ENCODE results near the gene S100A2. TPM values are rescaled to one million over a fixed set of nuclear protein-coding genes. Genes with fewer than 3 reads are reported as not detected.

The S100A2 gene
- total and polyA plus RNA-seq, 2 donors from 2014 or later: 152 to 416 TPM

DNA sequence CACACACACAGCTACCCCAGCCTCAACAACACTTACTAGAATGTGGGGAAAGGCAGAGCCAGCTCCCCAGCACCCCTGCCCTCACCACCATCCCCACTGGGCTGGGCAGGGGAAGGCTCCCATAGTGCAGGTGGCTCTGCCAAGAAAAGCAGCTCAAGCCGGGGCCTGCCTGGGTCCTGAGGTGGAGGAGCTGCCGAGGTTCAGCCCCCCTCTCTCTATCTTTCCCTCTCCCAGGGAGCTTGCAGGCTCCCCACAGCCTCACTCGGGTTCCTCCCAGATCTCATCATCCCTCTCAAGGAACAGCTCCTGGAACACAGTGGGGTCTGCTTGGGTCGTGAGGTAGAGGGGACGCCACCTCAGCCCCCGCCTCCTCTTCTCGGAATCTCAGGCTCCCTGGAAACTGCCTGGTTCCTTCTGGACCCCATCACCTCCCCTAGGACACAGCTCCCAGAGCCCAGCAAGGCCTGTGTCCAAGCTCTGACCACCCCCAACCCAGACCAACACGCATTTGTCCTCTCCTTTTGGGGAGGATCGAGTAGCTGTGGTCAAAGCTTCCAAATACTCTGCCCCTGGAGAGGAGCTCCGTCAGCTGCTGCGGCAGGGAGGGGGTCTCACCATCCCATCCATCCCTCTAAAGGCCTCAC lies 46.6 kb upstream of the S100A2 start:
- TF ChIP-seq, protein P1, sequence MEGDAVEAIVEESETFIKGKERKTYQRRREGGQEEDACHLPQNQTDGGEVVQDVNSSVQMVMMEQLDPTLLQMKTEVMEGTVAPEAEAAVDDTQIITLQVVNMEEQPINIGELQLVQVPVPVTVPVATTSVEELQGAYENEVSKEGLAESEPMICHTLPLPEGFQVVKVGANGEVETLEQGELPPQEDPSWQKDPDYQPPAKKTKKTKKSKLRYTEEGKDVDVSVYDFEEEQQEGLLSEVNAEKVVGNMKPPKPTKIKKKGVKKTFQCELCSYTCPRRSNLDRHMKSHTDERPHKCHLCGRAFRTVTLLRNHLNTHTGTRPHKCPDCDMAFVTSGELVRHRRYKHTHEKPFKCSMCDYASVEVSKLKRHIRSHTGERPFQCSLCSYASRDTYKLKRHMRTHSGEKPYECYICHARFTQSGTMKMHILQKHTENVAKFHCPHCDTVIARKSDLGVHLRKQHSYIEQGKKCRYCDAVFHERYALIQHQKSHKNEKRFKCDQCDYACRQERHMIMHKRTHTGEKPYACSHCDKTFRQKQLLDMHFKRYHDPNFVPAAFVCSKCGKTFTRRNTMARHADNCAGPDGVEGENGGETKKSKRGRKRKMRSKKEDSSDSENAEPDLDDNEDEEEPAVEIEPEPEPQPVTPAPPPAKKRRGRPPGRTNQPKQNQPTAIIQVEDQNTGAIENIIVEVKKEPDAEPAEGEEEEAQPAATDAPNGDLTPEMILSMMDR (IDR thresholded peaks at IDR 0.05; ENCODE audit: borderline replicate concordance, extremely low read depth, insufficient read depth): no peak
- H3K9ac ChIP-seq (ENCODE audit: low read length in 3 of 3): peak overlapping the region in 2 of 3 donors; percentile 78 to 92
- H3K27me3 ChIP-seq (ENCODE audit: control insufficient read depth, insufficient read depth, low read length): no peaks in the 10 kb centered on the region
- no peaks in the 10 kb centered on the region for H3K9me3 ChIP-seq (ENCODE audit: control insufficient read depth in 2 of 3, insufficient read depth in 1 of 3, low read length in 3 of 3)
- H3K4me3 ChIP-seq (ENCODE audit: low read length in 3 of 3): peak overlapping the region; percentile 59 to 81 (median 80)
- DNase-seq (peak in 4 of 5 donors; percentile 37 to 70 (median 58)), FAIRE-seq (no peak)
- peaks cover 7 to 25% (median 24%) of the 10 kb centered on the region in 3 donors for H3K4me1 ChIP-seq (ENCODE audit: control insufficient read depth in 2 of 3, insufficient read depth in 2 of 3, low read depth in 1 of 3, low read length in 3 of 3)
- H3K27ac ChIP-seq (ENCODE audit: low read depth in 2 of 2, low read length in 2 of 2): peak overlapping the region; percentile 82 to 90
- intact Hi-C loops (cut with DNase I): no loop called here
- H3K36me3 ChIP-seq (ENCODE audit: control insufficient read depth in 2 of 3, insufficient read depth in 3 of 3, low read length in 3 of 3): peaks cover 0 to 2% (median 0%) of the 10 kb centered on the region in 3 donors

DNA sequence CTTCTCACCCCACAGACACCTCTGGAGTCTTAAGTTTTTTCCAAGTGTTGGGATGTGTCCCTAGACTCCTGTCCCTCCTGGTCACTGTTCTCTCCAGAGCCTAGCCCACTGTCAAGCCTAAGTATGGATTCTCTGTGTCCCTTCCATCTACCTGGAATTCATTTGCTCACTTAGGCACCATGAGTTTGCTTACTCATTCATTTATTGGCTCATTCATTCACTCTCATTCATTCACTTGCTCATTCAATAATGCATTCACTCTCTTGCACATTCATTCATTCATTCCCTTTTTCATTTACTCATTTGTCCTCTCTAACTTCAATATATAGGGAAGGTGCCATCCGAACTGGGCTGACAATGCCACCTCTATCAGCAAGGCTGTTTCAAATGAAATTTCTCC lies 45.7 kb upstream of the S100A2 start:
- H3K36me3 ChIP-seq (ENCODE audit: control insufficient read depth in 2 of 3, insufficient read depth in 3 of 3, low read length in 3 of 3): peaks cover 0 to 8% (median 2%) of the 10 kb centered on the region in 3 donors
- peak in 1 of 5 donors; percentile 2 for DNase-seq
- no peaks in the 10 kb centered on the region for H3K9me3 ChIP-seq (ENCODE audit: control insufficient read depth in 2 of 3, insufficient read depth in 1 of 3, low read length in 3 of 3)
- intact Hi-C loops (cut with DNase I): no loop called here
- peak overlapping the region in 2 of 3 donors; percentile 80 to 81 for H3K4me3 ChIP-seq (ENCODE audit: low read length in 3 of 3)
- peaks cover 7 to 20% (median 19%) of the 10 kb centered on the region in 3 donors for H3K4me1 ChIP-seq (ENCODE audit: control insufficient read depth in 2 of 3, insufficient read depth in 2 of 3, low read depth in 1 of 3, low read length in 3 of 3)
- no peak for FAIRE-seq
- H3K9ac ChIP-seq (ENCODE audit: low read length in 3 of 3): peak overlapping the region in 2 of 3 donors; percentile 37 to 92
- H3K27me3 ChIP-seq (ENCODE audit: control insufficient read depth, insufficient read depth, low read length): no peaks in the 10 kb centered on the region
- TF ChIP-seq, protein P1 (IDR thresholded peaks at IDR 0.05; ENCODE audit: borderline replicate concordance, extremely low read depth, insufficient read depth): no peak
- peak overlapping the region; percentile 11 to 13 for H3K27ac ChIP-seq (ENCODE audit: low read depth in 2 of 2, low read length in 2 of 2)

DNA sequence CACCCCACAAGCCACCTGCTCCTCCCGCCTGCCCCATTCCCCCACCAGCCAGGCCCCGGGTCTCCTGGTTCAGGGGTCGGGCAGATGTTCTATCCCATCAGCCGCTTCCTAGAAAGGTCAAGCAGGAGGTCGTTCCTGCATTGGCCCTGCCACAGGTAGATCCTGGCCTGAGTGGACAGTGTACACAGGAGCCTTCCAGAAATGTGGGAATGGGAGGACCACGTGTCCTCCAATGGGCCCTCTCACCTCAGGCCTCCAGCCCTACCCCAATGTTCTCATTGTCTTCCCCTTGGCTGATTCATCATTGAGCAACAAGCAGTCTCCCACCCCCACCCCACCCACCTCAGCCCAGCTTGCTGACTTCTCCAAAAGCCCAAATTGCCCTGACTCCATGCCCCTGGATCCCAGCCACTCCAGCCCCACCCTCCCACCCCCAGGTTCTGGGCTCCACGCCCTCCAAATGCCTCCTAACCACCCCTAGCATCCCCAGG lies 45.2 kb upstream of the S100A2 start:
- no peak for FAIRE-seq
- Histone ChIP-seq H3K4me3 (ENCODE audit: low read length in 3 of 3) (no peak overlapping the region), H3K27ac (ENCODE audit: low read depth in 2 of 2, low read length in 2 of 2) (peak overlapping the region; percentile 78 to 93), H3K27me3 (ENCODE audit: control insufficient read depth, insufficient read depth, low read length) (no peaks in the 10 kb centered on the region), H3K36me3 (ENCODE audit: control insufficient read depth in 2 of 3, insufficient read depth in 3 of 3, low read length in 3 of 3) (peaks cover 0 to 8% (median 2%) of the 10 kb centered on the region in 3 donors), H3K9me3 (ENCODE audit: control insufficient read depth in 2 of 3, insufficient read depth in 1 of 3, low read length in 3 of 3) (no peaks in the 10 kb centered on the region), H3K4me1 (ENCODE audit: control insufficient read depth in 2 of 3, insufficient read depth in 2 of 3, low read depth in 1 of 3, low read length in 3 of 3) (peaks cover 7 to 19% (median 17%) of the 10 kb centered on the region in 3 donors), H3K9ac (ENCODE audit: low read length in 3 of 3) (no peak overlapping the region)
- TF ChIP-seq, protein P1 (IDR thresholded peaks at IDR 0.05; ENCODE audit: borderline replicate concordance, extremely low read depth, insufficient read depth): no peak
- intact Hi-C loops (cut with DNase I): no loop called here
- peak in 1 of 5 donors; percentile 73 for DNase-seq
